Ishikawa (cell line): Measurements from ENCODE around the gene CFAP57.
A peak's percentile ranks its signal among the peaks of the same experiment; 100 is the strongest.

Source experiments
- CEBPB ChIP-seq: IDR thresholded peaks from 2 replicates; pipeline ENCODE4 v1.6.1; 2012
- CREB1 ChIP-seq: IDR thresholded peaks from 2 replicates; pipeline ENCODE4 v1.6.1; 2012; ENCODE audit warnings: low read depth
- EGR1 ChIP-seq: IDR thresholded peaks from 2 replicates; pipeline ENCODE4 v1.6.1; 2012
- EP300 ChIP-seq: IDR thresholded peaks from 2 replicates; pipeline ENCODE4 v1.6.1; 2012; ENCODE audit warnings: borderline replicate concordance
- FOXM1 ChIP-seq: IDR thresholded peaks from 2 replicates; pipeline ENCODE4 v1.6.1; 2012; ENCODE audit warnings: low read depth, borderline replicate concordance
- NFIC ChIP-seq: IDR thresholded peaks from 2 replicates; pipeline ENCODE4 v1.6.1; 2012
- RAD21 ChIP-seq: IDR thresholded peaks from 2 replicates; pipeline ENCODE4 v1.6.1; 2012; ENCODE audit warnings: low read depth
- REST ChIP-seq: IDR thresholded peaks from 2 replicates; pipeline ENCODE4 v1.6.1; 2012; ENCODE audit warnings: low read depth, mild to moderate bottlenecking
- TAF1 ChIP-seq: IDR thresholded peaks from 2 replicates; pipeline ENCODE4 v1.6.1; 2012; ENCODE audit warnings: low read depth, mild to moderate bottlenecking
- TCF12 ChIP-seq: IDR thresholded peaks from 2 replicates; pipeline ENCODE4 v1.6.1; 2012; ENCODE audit warnings: low read depth
- TEAD4 ChIP-seq: IDR thresholded peaks from 2 replicates; pipeline ENCODE4 v1.6.1; 2012
- YY1 ChIP-seq: IDR thresholded peaks from 2 replicates; pipeline ENCODE4 v1.6.1; 2012; ENCODE audit warnings: low read depth
- ZBTB7A ChIP-seq: IDR thresholded peaks from 2 replicates; pipeline ENCODE4 v1.6.1; 2012; ENCODE audit warnings: low read depth
- TF ChIP-seq, protein P1 (sequence below): IDR thresholded peaks from 2 replicates; pipeline ENCODE4 v1.6.1; 2012
- TF ChIP-seq, protein P2 (sequence below): IDR thresholded peaks from 2 replicates; pipeline ENCODE4 v1.6.1; 2012

The CFAP57 gene

DNA sequence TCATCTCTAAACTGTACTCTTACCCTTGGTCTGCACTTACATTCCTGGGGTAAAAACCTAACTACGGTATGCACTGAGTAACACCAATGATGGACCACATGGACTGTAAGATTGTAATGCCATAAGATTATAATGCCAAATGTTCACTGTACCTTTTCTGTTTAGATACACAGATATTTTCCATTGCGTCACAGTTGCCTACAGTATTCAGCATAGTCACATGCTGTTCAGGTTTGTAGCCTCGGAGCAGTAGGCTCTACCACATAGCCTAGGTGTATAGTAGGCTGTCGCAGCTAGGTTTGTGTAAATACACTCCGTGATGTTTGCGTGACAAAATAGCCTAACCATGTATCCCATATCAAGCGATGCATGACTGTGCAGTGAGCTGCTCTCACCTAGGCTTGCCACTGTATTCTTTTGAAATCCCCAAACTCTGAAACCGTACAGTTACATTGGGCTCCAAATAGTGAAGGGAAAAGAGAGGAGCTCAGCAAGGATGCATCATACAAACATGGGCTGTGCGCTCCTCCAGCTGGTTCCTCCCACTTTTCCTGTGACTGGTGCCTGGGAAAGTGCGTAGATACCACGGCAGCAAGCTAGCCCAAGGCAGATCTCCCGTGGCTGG is 35.2 kb downstream of the CFAP57 start:
- TF ChIP-seq CEBPB, result peak; percentile 60
- no peak for TF ChIP-seq YY1
- no peak for TF ChIP-seq RAD21
- no peak for TF ChIP-seq TAF1
- no peak for TF ChIP-seq TCF12

- TF ChIP-seq TAF1, result no peak
- TF ChIP-seq, protein P1, sequence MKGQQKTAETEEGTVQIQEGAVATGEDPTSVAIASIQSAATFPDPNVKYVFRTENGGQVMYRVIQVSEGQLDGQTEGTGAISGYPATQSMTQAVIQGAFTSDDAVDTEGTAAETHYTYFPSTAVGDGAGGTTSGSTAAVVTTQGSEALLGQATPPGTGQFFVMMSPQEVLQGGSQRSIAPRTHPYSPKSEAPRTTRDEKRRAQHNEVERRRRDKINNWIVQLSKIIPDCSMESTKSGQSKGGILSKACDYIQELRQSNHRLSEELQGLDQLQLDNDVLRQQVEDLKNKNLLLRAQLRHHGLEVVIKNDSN, result no peak
- no peak for TF ChIP-seq CEBPB
- no peak for TF ChIP-seq TEAD4
- TF ChIP-seq REST, result no peak
- no peak for TF ChIP-seq RAD21
- TF ChIP-seq, protein P2, sequence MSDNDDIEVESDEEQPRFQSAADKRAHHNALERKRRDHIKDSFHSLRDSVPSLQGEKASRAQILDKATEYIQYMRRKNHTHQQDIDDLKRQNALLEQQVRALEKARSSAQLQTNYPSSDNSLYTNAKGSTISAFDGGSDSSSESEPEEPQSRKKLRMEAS, result no peak
- no peak for TF ChIP-seq NFIC
- TF ChIP-seq EP300, result no peak
- no peak for TF ChIP-seq CREB1
- TF ChIP-seq YY1, result no peak
- TF ChIP-seq TCF12, result no peak
- no peak for TF ChIP-seq ZBTB7A
- no peak for TF ChIP-seq FOXM1
- TF ChIP-seq EGR1, result no peak
Measured at GRCh38 chr1:43214501-43215444, 42.6 kb downstream of the CFAP57 start.

DNA sequence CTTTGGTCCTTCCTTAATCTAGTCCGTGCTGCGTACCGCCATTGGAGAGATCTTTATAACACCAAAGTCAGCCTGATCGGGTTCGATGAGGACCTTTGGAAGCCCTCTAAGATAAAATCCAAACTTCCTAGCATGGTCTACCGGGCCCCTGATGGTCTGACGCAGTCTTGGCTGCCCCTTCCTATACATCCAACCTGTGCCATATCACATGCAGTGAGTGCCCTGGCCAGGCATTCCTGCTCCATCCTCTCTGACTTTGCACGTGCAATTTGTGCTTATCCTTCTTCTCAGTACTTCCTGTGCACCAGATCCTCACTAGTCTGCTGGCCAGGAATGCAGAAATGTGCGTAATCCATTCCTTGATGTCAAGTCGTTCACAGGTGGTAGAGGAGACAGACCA is 45.6 kb downstream of the CFAP57 start:
- TF ChIP-seq EP300 (no peak), CEBPB (no peak), EGR1 (no peak)

DNA sequence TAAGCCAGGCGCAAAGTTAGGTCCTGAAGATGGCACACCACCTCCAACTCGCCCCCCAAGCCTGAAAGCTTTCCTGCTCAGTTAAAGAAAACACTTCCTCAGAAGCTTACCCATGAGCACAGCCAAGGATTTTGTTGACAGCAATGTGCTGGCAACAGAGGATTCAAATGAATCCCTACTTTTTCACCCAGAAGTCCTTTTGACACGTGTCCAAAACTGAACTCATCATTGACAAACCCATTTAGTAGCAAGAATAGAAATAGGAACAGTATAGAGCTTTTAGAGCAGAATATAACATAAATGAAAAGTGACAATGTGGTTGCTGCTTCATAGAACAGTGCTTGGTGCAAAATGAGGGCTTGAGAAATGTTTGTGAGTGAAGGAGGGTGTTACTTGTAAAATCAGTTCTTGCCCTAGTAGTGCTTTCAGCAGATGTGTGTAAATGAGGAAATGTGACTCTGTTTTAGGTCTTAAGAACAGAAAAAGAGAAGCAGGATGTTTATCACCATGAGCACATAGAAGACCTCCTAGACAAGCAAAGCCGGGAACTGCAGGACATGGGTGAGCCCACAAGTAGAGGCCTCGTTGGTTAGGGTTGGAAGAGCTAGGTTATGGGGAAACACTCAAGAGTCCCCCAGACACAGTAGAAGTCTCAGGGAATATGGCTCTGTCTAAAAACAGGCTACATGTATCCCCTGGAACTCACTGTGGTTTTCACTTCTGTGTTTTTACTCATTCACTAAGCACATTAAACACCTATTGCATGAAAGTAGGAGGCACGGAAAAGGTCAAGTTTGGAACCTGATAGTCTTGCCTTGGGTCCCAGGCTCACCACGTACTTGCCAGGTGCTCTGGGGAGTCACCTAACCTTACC is 49.0 kb downstream of the CFAP57 start:
- TF ChIP-seq TCF12 (no peak), CREB1 (no peak), YY1 (no peak), RAD21 (no peak), FOXM1 (no peak), NFIC (no peak), REST (no peak), CEBPB (no peak), EGR1 (no peak), ZBTB7A (no peak), EP300 (no peak), TAF1 (no peak), TEAD4 (no peak)
- TF ChIP-seq, protein P1, result no peak
- TF ChIP-seq, protein P2, result no peak

- TF ChIP-seq ZBTB7A (no peak), EP300 (no peak), CREB1 (no peak)
Measured at GRCh38 chr1:43221797-43222196, 49.7 kb downstream of the CFAP57 start.
